Endodermal cell (in vitro differentiated cells): ENCODE results near the gene CDC123. TPM values are rescaled to one million over a fixed set of nuclear protein-coding genes. Genes with fewer than 3 reads are reported as not detected.

Experiments
- DNase-seq: peaks from one replicate; pipeline ENCODE4 v3.0.0-alpha.2; 2017
- H3K27ac ChIP-seq: 2 replicates; pipeline ENCODE4 v1.5.1; 2013; ENCODE audit warnings: mild to moderate bottlenecking, low read depth, low read length, moderate library complexity
- H3K27me3 ChIP-seq: 2 replicates; pipeline ENCODE4 v1.6.1; 2013; ENCODE audit warnings: mild to moderate bottlenecking, low read length, moderate library complexity; ENCODE audit not compliant: insufficient read depth, control insufficient read depth, poor library complexity, severe bottlenecking
- H3K36me3 ChIP-seq: 2 replicates; pipeline ENCODE4 v1.7.0; 2013; ENCODE audit warnings: mild to moderate bottlenecking, low read length, moderate library complexity; ENCODE audit not compliant: control insufficient read depth, insufficient read depth
- H3K4me1 ChIP-seq: one replicate; pipeline ENCODE4 v1.7.0; 2013; ENCODE audit warnings: low read length; ENCODE audit not compliant: control insufficient read depth, insufficient read depth
- H3K4me3 ChIP-seq: 2 replicates; pipeline ENCODE4 v1.5.1; 2013; ENCODE audit warnings: mild to moderate bottlenecking, low read length, moderate library complexity
- H3K9ac ChIP-seq: 2 replicates; pipeline ENCODE4 v1.6.1; 2013; ENCODE audit warnings: mild to moderate bottlenecking, low read length, moderate library complexity; ENCODE audit not compliant: poor library complexity, severe bottlenecking; ENCODE audit errors: extremely low read depth
- H3K9me3 ChIP-seq: 2 replicates; pipeline ENCODE4 v1.6.1; 2013; ENCODE audit warnings: mild to moderate bottlenecking, low read length, moderate library complexity; ENCODE audit not compliant: control insufficient read depth
- H3K27ac Mint-ChIP-seq: 2 replicates; pipeline ENCODE4 v1.8.0; 2020; ENCODE audit warnings: mixed read lengths
- H3K27me3 Mint-ChIP-seq: 2 replicates; pipeline ENCODE4 v1.8.0; 2021; ENCODE audit warnings: mild to moderate bottlenecking, mixed read lengths; ENCODE audit not compliant: insufficient read depth
- H3K36me3 Mint-ChIP-seq: 2 replicates; pipeline ENCODE4 v1.8.0; 2020; ENCODE audit warnings: low read depth, mixed read lengths
- H3K4me1 Mint-ChIP-seq: 2 replicates; pipeline ENCODE4 v1.8.0; 2020; ENCODE audit warnings: mixed read lengths
- H3K4me3 Mint-ChIP-seq: 2 replicates; pipeline ENCODE4 v1.8.0; 2020; ENCODE audit warnings: mild to moderate bottlenecking, moderate library complexity, mixed read lengths
- H3K9me3 Mint-ChIP-seq: 2 replicates; pipeline ENCODE4 v1.8.0; 2020; ENCODE audit warnings: mild to moderate bottlenecking, mixed read lengths
- WGBS, 2 experiments: methylation state at CpG; one replicate each; pipeline versions ENCODE4 v1.1.5 to v1.1.7; 2013; ENCODE audit warnings: missing lambda C conversion rate in 2 of 2, mixed read lengths in 1 of 2; ENCODE audit not compliant: insufficient coverage in 1 of 2, insufficient read length in 1 of 2; 5-methylcytosine and 5-hydroxymethylcytosine counted together
- total RNA-seq, 2 donors: library from RNA; stranded (reverse); fragmentation: NEBNext Ultra II Directional in 1 of 2; extraction: Animal tissue kit (Norgen Biotek cat#: 25700) in 1 of 2; gene quantifications; 2 replicates in 1 of 2; 3 replicates in 1 of 2; pipeline ENCODE4 v1.2.1, GENCODE V29; 2021
- TF ChIP-seq, protein P1 (sequence below): fragments of 200-600 bp; sonication (generic); conservative IDR thresholded peaks from 2 replicates; pipeline ENCODE4 v1.5.0; 2021; ENCODE audit warnings: antibody characterized with exemption, mild to moderate bottlenecking

CDC123 gene
- total RNA-seq, 2 donors from 2014 or later = 104 to 123 TPM

DNA sequence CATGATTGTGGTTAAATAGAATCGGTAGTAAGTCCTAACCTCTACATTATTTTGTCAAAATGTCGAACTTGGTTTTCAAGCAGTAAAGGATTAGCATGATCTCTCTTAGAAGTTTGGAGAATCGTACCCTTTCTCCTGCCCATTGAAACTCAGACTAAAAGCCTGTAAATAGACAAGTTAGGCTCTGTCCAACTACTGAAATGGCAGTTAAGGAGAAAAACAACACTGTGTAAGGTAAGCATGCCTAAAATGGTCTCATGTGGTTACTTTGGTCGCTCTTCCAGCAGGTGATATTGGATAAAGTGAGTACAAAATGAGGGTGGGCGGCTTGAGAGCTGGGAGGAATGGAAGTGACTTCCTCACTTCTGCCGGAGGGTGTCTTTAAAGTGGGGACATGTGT lies 41.5 kb upstream of the CDC123 start:
- 87 to 95% methylated on average over 4 to 6 of the region's 6 CpGs for WGBS, 2 experiments
- no peak for DNase-seq
- no peaks in the 10 kb centered on the region for H3K27me3 ChIP-seq
- H3K36me3 ChIP-seq = peaks cover 45% of the 10 kb centered on the region
- H3K27ac Mint-ChIP-seq = no peak overlapping the region
- H3K9me3 ChIP-seq = no peaks in the 10 kb centered on the region
- no peaks in the 10 kb centered on the region for H3K4me1 Mint-ChIP-seq
- H3K27ac ChIP-seq = no peak overlapping the region
- peaks cover 34% of the 10 kb centered on the region for H3K36me3 Mint-ChIP-seq
- no peak overlapping the region for H3K4me3 ChIP-seq
- no peaks in the 10 kb centered on the region for H3K4me1 ChIP-seq
- no peak overlapping the region for H3K9ac ChIP-seq
- H3K4me3 Mint-ChIP-seq = no peak overlapping the region
- no peaks in the 10 kb centered on the region for H3K27me3 Mint-ChIP-seq
- TF ChIP-seq, protein P1, sequence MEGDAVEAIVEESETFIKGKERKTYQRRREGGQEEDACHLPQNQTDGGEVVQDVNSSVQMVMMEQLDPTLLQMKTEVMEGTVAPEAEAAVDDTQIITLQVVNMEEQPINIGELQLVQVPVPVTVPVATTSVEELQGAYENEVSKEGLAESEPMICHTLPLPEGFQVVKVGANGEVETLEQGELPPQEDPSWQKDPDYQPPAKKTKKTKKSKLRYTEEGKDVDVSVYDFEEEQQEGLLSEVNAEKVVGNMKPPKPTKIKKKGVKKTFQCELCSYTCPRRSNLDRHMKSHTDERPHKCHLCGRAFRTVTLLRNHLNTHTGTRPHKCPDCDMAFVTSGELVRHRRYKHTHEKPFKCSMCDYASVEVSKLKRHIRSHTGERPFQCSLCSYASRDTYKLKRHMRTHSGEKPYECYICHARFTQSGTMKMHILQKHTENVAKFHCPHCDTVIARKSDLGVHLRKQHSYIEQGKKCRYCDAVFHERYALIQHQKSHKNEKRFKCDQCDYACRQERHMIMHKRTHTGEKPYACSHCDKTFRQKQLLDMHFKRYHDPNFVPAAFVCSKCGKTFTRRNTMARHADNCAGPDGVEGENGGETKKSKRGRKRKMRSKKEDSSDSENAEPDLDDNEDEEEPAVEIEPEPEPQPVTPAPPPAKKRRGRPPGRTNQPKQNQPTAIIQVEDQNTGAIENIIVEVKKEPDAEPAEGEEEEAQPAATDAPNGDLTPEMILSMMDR = no peak
- no peaks in the 10 kb centered on the region for H3K9me3 Mint-ChIP-seq

DNA sequence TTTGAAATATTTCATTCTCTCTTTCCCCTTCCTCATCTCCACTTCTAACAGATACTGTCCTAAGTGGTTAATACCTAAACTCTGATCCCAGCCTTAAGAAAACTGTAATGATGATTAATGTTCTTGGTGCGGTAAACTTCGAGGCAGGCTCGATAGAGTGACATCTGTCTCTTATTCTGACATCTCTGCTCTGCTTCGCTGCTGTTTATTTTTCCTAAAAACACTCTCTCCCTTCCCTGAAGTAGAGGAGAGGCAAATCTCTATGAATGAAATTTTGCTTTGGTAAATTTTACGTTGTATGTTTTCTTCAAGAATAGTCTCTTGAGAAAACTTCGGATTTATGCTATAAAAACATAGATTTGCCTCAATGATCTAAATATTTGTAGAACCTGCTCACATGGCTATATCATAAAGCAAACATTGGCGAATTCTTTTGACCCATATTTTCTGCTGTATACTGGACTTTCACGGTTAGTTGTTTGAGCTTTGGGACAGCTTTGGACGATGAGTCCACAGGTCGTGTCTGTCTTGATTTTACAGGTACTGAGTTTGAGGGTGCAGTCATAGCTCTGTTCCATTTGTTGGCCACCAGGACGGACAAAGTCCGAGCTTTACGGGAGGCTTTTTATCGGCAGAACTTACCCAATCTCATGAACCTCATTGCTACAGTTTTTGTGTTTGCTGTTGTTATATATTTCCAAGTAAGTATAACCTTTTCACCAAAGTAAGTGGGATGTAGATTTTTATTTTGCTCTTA lies 39.4 kb upstream of the CDC123 start:
- no peak for DNase-seq
- Histone ChIP-seq H3K36me3 (peaks cover 54% of the 10 kb centered on the region), H3K9me3 (no peaks in the 10 kb centered on the region), H3K9ac (no peak overlapping the region), H3K4me3 (no peak overlapping the region), H3K27me3 (no peaks in the 10 kb centered on the region), H3K27ac (no peak overlapping the region), H3K4me1 (no peaks in the 10 kb centered on the region)
- H3K27ac Mint-ChIP-seq = no peak overlapping the region
- TF ChIP-seq, protein P1 = no peak
- peaks cover 38% of the 10 kb centered on the region for H3K36me3 Mint-ChIP-seq
- H3K4me3 Mint-ChIP-seq = no peak overlapping the region
- H3K4me1 Mint-ChIP-seq = no peaks in the 10 kb centered on the region
- H3K9me3 Mint-ChIP-seq = no peaks in the 10 kb centered on the region
- 88 to 95% methylated on average over 5 to 14 of the region's 14 CpGs for WGBS, 2 experiments
- no peaks in the 10 kb centered on the region for H3K27me3 Mint-ChIP-seq

DNA sequence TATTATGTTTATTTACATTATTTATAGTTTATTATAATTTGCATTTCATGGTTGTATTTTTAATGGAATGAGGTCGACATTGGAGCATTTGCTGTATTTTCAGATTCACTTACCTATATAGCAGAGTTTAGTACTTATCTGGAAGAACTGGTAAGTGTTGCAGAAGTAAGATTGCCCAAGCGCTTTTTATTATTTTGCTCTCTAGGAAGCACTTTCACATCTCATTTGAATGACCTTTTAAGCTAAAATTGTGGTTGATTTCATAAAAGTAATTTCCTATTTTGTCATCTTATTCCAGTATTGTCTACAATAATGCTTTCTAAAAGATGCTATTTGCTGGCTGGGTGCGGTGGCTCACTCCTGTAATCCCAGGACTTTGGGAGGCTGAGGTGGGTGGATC lies 37.9 kb upstream of the CDC123 start:
- Mint-ChIP-seq H3K4me1 (no peaks in the 10 kb centered on the region), H3K4me3 (no peak overlapping the region), H3K27me3 (no peaks in the 10 kb centered on the region), H3K9me3 (no peaks in the 10 kb centered on the region), H3K27ac (no peak overlapping the region), H3K36me3 (peaks cover 50% of the 10 kb centered on the region)
- Histone ChIP-seq H3K4me3 (no peak overlapping the region), H3K27me3 (no peaks in the 10 kb centered on the region), H3K9ac (no peak overlapping the region), H3K36me3 (peaks cover 63% of the 10 kb centered on the region), H3K9me3 (no peaks in the 10 kb centered on the region), H3K4me1 (no peaks in the 10 kb centered on the region), H3K27ac (no peak overlapping the region)
- TF ChIP-seq, protein P1 = no peak
- DNase-seq = no peak
- 92 to 100% methylated on average over 1 to 3 of the region's 3 CpGs for WGBS, 2 experiments
